HEK293 (cell line): ENCODE results near the gene SRPRB.

Experiments used
- CTCF ChIA-PET: fragments of 350-600 bp; formaldehyde crosslinking; extraction: SDS; loops from one replicate; lab custom pipeline; 2021; ENCODE audit warnings: antibody characterized with exemption; lab: Yijun Ruan, JAX
- POLR2A ChIA-PET: fragments of 300-600 bp; formaldehyde crosslinking; extraction: SDS; loops from one replicate; lab custom pipeline; 2020; ENCODE audit warnings: antibody characterized with exemption, inconsistent platforms; lab: Yijun Ruan, JAX
- H3K27ac ChIP-seq: fragments of 200-500 bp; sonication (Bioruptor generic); 2 replicates; pipeline ENCODE4 v1.5.1; 2014; ENCODE audit warnings: low read depth, low read length, control low read depth, inconsistent platforms; ENCODE audit errors: extremely low read depth
- H3K36me3 ChIP-seq, 2 experiments: fragments of 200-500 bp in 1 of 2; sonication (Bioruptor generic) in 1 of 2; 1 replicate in 1 of 2; 2 replicates in 1 of 2; pipeline ENCODE4 v1.5.1; 2014 to 2017; ENCODE audit warnings: inconsistent platforms in 2 of 2, low read length in 2 of 2; ENCODE audit not compliant: control insufficient read depth in 2 of 2, insufficient read depth in 1 of 2
- H3K4me1 ChIP-seq: fragments of 200-500 bp; sonication (Bioruptor generic); 2 replicates; pipeline ENCODE4 v1.5.1; 2014; ENCODE audit warnings: mild to moderate bottlenecking, low read length, inconsistent platforms; ENCODE audit not compliant: control insufficient read depth, insufficient read depth
- H3K4me3 ChIP-seq: 2 replicates; pipeline ENCODE4 v1.5.1; 2011; ENCODE audit warnings: low read depth, mild to moderate bottlenecking, control low read depth, low read length, moderate library complexity
- H3K9me3 ChIP-seq: fragments of 200-500 bp; sonication (Bioruptor generic); 2 replicates; pipeline ENCODE4 v1.5.1; 2014; ENCODE audit warnings: low read depth, low read length, inconsistent platforms; ENCODE audit not compliant: control insufficient read depth, insufficient read depth
- BCL11B ChIP-seq: fragments of 450-650 bp; formaldehyde crosslinking; IDR thresholded peaks from 2 replicates; pipeline ENCODE4 v1.5.1; 2016; ENCODE audit warnings: low read depth, missing biosample characterization, missing genetic modification characterization
- FEZF1 ChIP-seq: fragments of 450-650 bp; formaldehyde crosslinking; IDR thresholded peaks from 2 replicates; pipeline ENCODE4 v1.5.1; 2016; ENCODE audit warnings: missing biosample characterization, missing genetic modification characterization
- GFI1B ChIP-seq: fragments of 450-650 bp; formaldehyde crosslinking; IDR thresholded peaks from 2 replicates; pipeline ENCODE4 v1.5.1; 2016; ENCODE audit warnings: missing biosample characterization, missing genetic modification characterization
- GLI4 ChIP-seq: fragments of 450-650 bp; formaldehyde crosslinking; IDR thresholded peaks from 2 replicates; pipeline ENCODE4 v1.5.1; 2016; ENCODE audit warnings: missing biosample characterization, missing genetic modification characterization
- REPIN1 ChIP-seq: fragments of 450-650 bp; formaldehyde crosslinking; IDR thresholded peaks from 2 replicates; pipeline ENCODE4 v1.5.1; 2017; ENCODE audit warnings: missing biosample characterization, missing genetic modification characterization, low read depth
- SP7 ChIP-seq: fragments of 450-650 bp; formaldehyde crosslinking; IDR thresholded peaks from 2 replicates; pipeline ENCODE4 v1.5.1; 2016; ENCODE audit warnings: missing biosample characterization, missing genetic modification characterization
- ZBTB1 ChIP-seq: fragments of 450-650 bp; formaldehyde crosslinking; IDR thresholded peaks from 2 replicates; pipeline ENCODE4 v1.5.1; 2016; ENCODE audit warnings: missing biosample characterization, missing genetic modification characterization
- ZBTB48 ChIP-seq: fragments of 450-650 bp; formaldehyde crosslinking; IDR thresholded peaks from 2 replicates; pipeline ENCODE4 v1.5.1; 2016; ENCODE audit warnings: missing biosample characterization, missing genetic modification characterization
- ZNF140 ChIP-seq: fragments of 450-650 bp; formaldehyde crosslinking; IDR thresholded peaks from 2 replicates; pipeline ENCODE4 v1.5.1; 2016; ENCODE audit warnings: missing biosample characterization, missing genetic modification characterization
- ZNF221 ChIP-seq: fragments of 450-650 bp; formaldehyde crosslinking; IDR thresholded peaks from 2 replicates; pipeline ENCODE4 v1.5.1; 2017; ENCODE audit warnings: missing biosample characterization, missing genetic modification characterization, borderline replicate concordance
- ZNF23 ChIP-seq: fragments of 450-650 bp; formaldehyde crosslinking; IDR thresholded peaks from 2 replicates; pipeline ENCODE4 v1.5.1; 2016; ENCODE audit warnings: missing biosample characterization, missing genetic modification characterization, borderline replicate concordance
- ZNF366 ChIP-seq: fragments of 450-650 bp; formaldehyde crosslinking; conservative IDR thresholded peaks from 2 replicates; pipeline ENCODE4 v1.5.1; 2016; ENCODE audit warnings: missing biosample characterization, missing genetic modification characterization
- ZNF501 ChIP-seq: fragments of 450-650 bp; formaldehyde crosslinking; IDR thresholded peaks from 2 replicates; pipeline ENCODE4 v1.5.1; 2016; ENCODE audit warnings: missing biosample characterization, missing genetic modification characterization
- ZNF558 ChIP-seq: fragments of 450-650 bp; formaldehyde crosslinking; IDR thresholded peaks from 2 replicates; pipeline ENCODE4 v1.5.1; 2016; ENCODE audit warnings: missing biosample characterization, missing genetic modification characterization
- ZNF76 ChIP-seq: fragments of 450-650 bp; formaldehyde crosslinking; IDR thresholded peaks from 2 replicates; pipeline ENCODE4; 2016; ENCODE audit warnings: low read depth, missing biosample characterization, missing genetic modification characterization, borderline replicate concordance
- ZNF768 ChIP-seq: fragments of 450-650 bp; formaldehyde crosslinking; IDR thresholded peaks from 2 replicates; pipeline ENCODE4 v1.5.1; 2018; ENCODE audit warnings: missing biosample characterization, mild to moderate bottlenecking, missing genetic modification characterization
- TF ChIP-seq, protein P1 (sequence below): fragments of 450-650 bp; formaldehyde crosslinking; IDR thresholded peaks from 2 replicates; pipeline ENCODE4 v1.5.1; 2016; ENCODE audit warnings: missing biosample characterization, missing genetic modification characterization
- TF ChIP-seq, protein P2 (sequence below): fragments of 450-650 bp; formaldehyde crosslinking; IDR thresholded peaks from 2 replicates; pipeline ENCODE4 v1.5.1; 2016; ENCODE audit warnings: missing biosample characterization, missing genetic modification characterization
- TF ChIP-seq, protein P3 (sequence below): fragments of 450-650 bp; formaldehyde crosslinking; conservative IDR thresholded peaks from 2 replicates; pipeline ENCODE4 v1.5.1; 2016; ENCODE audit warnings: low read depth, missing biosample characterization, missing genetic modification characterization
- TF ChIP-seq, protein P4 (sequence below): fragments of 450-650 bp; formaldehyde crosslinking; IDR thresholded peaks from 2 replicates; pipeline ENCODE4 v1.5.1; 2016; ENCODE audit warnings: missing biosample characterization, missing genetic modification characterization
- TF ChIP-seq, protein P5 (sequence below): fragments of 450-650 bp; formaldehyde crosslinking; IDR thresholded peaks from 2 replicates; pipeline ENCODE4 v1.5.1; 2016; ENCODE audit warnings: missing biosample characterization, missing genetic modification characterization

The SRPRB gene

DNA sequence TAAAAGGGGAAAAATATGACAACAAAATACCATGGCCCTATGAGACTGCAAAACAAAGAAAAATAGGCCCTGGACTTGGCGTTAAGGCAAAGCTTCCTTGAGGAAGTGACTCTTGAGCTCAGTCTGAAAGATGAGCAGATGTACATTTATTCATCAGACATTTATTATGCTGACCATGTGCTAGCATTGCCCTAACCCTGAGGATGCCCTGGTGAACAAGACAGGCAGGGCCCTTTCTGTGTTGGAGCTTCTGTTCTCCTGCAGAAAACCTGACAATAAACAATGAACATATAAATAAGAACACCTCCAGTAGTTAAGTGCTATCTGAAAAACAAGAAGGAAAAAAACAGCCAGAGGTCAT is 47.1 kb upstream of the SRPRB start:
- Histone ChIP-seq H3K36me3 (no peaks in the 10 kb centered on the region), H3K4me1 (no peaks in the 10 kb centered on the region), H3K27ac (no peak overlapping the region), H3K4me3 (no peak overlapping the region), H3K9me3 (no peaks in the 10 kb centered on the region)
- CTCF ChIA-PET = interaction anchor here (0.7 kb wide), 1 partner anchor 1032 kb away, joined by 3 read pairs; no protein-coding TSS in a partner anchor
- POLR2A ChIA-PET = no interaction called here
- TF ChIP-seq GLI4 (tag by site-specific recombination) = no peak
- TF ChIP-seq, protein P1, sequence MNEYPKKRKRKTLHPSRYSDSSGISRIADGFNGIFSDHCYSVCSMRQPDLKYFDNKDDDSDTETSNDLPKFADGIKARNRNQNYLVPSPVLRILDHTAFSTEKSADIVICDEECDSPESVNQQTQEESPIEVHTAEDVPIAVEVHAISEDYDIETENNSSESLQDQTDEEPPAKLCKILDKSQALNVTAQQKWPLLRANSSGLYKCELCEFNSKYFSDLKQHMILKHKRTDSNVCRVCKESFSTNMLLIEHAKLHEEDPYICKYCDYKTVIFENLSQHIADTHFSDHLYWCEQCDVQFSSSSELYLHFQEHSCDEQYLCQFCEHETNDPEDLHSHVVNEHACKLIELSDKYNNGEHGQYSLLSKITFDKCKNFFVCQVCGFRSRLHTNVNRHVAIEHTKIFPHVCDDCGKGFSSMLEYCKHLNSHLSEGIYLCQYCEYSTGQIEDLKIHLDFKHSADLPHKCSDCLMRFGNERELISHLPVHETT (tag by site-specific recombination) = no peak
- TF ChIP-seq ZNF768 (tag by site-specific recombination) = no peak
- TF ChIP-seq ZBTB1 = no peak
- TF ChIP-seq ZNF23 (tag by site-specific recombination) = no peak
- TF ChIP-seq BCL11B (tag by site-specific recombination) = no peak
- TF ChIP-seq ZNF76 (tag by site-specific recombination) = no peak
- TF ChIP-seq, all 188 proteins: peak for 0

DNA sequence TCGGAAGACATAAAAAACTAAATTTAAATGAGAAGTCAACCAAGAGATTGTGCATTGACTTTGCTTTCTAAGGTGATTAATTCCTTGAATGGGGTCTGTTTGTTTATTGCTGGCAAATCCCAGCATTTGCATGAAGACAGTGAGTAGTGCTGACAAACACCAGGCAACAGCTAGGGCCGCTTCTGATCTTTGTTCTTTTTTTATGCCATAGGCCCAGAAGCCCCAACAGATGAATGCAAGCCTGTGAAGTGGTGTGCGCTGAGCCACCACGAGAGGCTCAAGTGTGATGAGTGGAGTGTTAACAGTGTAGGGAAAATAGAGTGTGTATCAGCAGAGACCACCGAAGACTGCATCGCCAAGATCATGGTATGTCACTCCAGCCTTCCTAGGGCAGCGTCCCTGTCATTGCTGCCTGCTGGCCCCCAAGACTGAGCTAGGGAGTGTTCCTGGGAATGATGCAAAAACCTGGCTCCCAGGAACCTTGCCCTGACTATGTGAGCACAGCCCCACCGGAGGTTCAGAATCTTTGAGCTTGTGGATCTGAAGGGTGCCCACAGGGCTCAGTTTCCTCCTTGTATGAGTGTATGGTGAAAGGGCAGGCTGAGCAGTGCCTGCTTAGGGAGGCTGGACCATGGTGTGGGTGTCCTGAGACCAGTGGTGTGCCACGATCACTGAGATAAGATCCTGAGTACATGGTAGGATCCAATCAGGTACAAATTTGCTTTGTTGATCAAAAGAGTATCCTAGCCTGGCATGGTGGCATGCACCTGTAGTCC is 46.5 kb upstream of the SRPRB start:
- H3K9me3 ChIP-seq = no peaks in the 10 kb centered on the region
- no peak for TF ChIP-seq SP7 (tag by site-specific recombination)
- no peak for TF ChIP-seq ZBTB48 (tag by site-specific recombination)
- no peak for TF ChIP-seq FEZF1 (tag by site-specific recombination)
- H3K4me1 ChIP-seq = no peaks in the 10 kb centered on the region
- ChIA-PET CTCF (no interaction called here), POLR2A (no interaction called here)
- no peaks in the 10 kb centered on the region for H3K36me3 ChIP-seq
- no peak overlapping the region for H3K4me3 ChIP-seq
- no peak overlapping the region for H3K27ac ChIP-seq

DNA sequence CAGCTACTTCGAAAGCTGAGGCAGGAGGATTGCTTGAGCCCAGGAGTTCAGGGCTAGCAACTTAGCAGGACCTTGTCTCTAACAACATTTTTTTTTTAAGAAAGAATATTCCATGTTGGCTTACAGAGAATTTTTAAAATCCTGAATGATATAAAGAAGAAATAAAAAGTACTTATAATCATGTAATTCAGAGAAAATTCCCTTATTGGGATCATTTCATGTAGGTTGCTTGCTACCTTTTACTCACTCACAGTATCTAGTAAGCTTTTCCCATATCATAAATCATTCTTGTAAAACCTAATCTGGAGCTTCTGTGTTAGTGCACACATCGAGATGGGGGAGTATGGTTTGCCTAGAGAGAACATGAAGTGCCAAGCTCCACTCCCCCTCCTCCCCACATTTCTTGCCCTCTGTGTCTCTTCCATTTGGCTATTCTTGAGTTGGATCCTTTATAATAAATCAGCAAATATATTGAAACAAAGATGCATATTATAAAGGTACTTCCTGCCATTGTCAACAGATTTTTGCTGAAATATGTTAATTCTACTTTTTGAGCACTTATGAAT is 45.8 kb upstream of the SRPRB start:
- CTCF ChIA-PET = no interaction called here
- Histone ChIP-seq H3K9me3 (no peaks in the 10 kb centered on the region), H3K4me1 (no peaks in the 10 kb centered on the region), H3K27ac (no peak overlapping the region), H3K4me3 (no peak overlapping the region), H3K36me3 (no peaks in the 10 kb centered on the region)
- POLR2A ChIA-PET = no interaction called here
- TF ChIP-seq, protein P2, sequence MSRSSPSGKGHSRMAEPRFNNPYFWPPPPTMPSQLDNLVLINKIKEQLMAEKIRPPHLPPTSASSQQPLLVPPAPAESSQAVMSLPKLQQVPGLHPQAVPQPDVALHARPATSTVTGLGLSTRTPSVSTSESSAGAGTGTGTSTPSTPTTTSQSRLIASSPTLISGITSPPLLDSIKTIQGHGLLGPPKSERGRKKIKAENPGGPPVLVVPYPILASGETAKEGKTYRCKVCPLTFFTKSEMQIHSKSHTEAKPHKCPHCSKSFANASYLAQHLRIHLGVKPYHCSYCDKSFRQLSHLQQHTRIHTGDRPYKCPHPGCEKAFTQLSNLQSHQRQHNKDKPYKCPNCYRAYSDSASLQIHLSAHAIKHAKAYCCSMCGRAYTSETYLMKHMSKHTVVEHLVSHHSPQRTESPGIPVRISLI (tag by site-specific recombination) = no peak
- TF ChIP-seq GFI1B (tag by site-specific recombination) (no peak), ZNF558 (no peak), REPIN1 (tag by site-specific recombination) (no peak), ZNF501 (tag by site-specific recombination) (no peak), ZNF366 (tag by site-specific recombination) (no peak), ZNF140 (tag by site-specific recombination) (no peak), ZNF221 (tag by site-specific recombination) (no peak)
- TF ChIP-seq, protein P3, sequence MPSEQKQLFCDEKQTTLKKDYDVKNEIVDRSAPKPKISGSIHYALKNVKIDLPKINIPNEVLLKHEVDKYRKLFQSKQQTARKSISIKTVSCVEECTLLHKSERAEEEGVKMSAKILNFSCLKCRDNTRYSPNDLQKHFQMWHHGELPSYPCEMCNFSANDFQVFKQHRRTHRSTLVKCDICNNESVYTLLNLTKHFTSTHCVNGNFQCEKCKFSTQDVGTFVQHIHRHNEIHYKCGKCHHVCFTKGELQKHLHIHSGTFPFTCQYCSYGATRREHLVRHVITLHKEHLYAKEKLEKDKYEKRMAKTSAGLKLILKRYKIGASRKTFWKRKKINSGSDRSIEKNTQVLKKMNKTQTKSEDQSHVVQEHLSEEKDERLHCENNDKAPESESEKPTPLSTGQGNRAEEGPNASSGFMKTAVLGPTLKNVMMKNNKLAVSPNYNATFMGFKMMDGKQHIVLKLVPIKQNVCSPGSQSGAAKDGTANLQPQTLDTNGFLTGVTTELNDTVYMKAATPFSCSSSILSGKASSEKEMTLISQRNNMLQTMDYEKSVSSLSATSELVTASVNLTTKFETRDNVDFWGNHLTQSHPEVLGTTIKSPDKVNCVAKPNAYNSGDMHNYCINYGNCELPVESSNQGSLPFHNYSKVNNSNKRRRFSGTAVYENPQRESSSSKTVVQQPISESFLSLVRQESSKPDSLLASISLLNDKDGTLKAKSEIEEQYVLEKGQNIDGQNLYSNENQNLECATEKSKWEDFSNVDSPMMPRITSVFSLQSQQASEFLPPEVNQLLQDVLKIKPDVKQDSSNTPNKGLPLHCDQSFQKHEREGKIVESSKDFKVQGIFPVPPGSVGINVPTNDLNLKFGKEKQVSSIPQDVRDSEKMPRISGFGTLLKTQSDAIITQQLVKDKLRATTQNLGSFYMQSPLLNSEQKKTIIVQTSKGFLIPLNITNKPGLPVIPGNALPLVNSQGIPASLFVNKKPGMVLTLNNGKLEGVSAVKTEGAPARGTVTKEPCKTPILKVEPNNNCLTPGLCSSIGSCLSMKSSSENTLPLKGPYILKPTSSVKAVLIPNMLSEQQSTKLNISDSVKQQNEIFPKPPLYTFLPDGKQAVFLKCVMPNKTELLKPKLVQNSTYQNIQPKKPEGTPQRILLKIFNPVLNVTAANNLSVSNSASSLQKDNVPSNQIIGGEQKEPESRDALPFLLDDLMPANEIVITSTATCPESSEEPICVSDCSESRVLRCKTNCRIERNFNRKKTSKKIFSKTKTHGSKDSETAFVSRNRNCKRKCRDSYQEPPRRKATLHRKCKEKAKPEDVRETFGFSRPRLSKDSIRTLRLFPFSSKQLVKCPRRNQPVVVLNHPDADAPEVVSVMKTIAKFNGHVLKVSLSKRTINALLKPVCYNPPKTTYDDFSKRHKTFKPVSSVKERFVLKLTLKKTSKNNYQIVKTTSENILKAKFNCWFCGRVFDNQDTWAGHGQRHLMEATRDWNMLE (tag by site-specific recombination) = no peak
- TF ChIP-seq, protein P4, sequence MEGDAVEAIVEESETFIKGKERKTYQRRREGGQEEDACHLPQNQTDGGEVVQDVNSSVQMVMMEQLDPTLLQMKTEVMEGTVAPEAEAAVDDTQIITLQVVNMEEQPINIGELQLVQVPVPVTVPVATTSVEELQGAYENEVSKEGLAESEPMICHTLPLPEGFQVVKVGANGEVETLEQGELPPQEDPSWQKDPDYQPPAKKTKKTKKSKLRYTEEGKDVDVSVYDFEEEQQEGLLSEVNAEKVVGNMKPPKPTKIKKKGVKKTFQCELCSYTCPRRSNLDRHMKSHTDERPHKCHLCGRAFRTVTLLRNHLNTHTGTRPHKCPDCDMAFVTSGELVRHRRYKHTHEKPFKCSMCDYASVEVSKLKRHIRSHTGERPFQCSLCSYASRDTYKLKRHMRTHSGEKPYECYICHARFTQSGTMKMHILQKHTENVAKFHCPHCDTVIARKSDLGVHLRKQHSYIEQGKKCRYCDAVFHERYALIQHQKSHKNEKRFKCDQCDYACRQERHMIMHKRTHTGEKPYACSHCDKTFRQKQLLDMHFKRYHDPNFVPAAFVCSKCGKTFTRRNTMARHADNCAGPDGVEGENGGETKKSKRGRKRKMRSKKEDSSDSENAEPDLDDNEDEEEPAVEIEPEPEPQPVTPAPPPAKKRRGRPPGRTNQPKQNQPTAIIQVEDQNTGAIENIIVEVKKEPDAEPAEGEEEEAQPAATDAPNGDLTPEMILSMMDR (tag by site-specific recombination) = no peak
- TF ChIP-seq, protein P5, sequence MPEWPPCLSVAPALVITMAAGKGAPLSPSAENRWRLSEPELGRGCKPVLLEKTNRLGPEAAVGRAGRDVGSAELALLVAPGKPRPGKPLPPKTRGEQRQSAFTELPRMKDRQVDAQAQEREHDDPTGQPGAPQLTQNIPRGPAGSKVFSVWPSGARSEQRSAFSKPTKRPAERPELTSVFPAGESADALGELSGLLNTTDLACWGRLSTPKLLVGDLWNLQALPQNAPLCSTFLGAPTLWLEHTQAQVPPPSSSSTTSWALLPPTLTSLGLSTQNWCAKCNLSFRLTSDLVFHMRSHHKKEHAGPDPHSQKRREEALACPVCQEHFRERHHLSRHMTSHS (tag by site-specific recombination) = no peak
